ENCODE measurements around the gene OR56A1. TPM values are rescaled to one million over a fixed set of nuclear protein-coding genes. Genes with fewer than 3 reads are reported as not detected.

The OR56A1 gene, protein sequence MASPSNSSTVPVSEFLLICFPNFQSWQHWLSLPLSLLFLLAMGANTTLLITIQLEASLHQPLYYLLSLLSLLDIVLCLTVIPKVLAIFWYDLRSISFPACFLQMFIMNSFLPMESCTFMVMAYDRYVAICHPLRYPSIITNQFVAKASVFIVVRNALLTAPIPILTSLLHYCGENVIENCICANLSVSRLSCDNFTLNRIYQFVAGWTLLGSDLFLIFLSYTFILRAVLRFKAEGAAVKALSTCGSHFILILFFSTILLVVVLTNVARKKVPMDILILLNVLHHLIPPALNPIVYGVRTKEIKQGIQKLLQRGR
- total RNA-seq = not detected in 2 replicates

DNA sequence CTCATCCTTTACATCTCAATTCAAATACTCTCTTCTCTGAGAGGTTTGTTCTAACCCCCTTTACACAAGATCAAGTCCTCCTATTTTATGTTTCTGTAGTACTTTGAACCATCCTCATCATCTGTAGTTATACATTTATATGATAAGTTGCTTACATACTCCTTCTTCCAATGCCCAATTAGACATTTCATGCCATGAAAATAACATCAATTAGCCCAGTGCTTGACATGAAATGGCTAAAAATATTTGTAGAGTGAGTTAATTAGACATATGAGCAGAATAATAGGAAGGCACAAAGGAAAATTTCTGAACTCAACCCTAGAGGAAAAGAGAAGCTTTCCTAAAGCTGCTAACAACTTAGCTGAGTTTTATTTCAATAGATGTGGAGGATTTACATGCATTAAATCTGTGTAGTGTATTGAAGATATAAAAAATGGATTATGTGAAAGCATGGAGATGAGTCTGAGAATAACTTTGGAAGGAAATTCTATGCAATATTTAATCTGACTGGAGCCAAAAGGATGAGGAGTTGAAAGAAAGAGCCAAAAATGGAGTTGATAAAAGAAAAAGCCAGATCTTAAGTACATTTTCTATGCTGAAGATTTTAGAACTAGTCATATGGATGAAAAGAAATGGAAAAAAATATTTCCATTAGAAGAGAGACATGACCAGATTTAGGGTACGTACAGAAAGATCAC lies at the start of gene OR56A1:
OR56A1 (minus strand) TSS at position 51 of the 698 bp plus-strand sequence. CDS start 3,066 bp downstream, outside the sequence.

DNA sequence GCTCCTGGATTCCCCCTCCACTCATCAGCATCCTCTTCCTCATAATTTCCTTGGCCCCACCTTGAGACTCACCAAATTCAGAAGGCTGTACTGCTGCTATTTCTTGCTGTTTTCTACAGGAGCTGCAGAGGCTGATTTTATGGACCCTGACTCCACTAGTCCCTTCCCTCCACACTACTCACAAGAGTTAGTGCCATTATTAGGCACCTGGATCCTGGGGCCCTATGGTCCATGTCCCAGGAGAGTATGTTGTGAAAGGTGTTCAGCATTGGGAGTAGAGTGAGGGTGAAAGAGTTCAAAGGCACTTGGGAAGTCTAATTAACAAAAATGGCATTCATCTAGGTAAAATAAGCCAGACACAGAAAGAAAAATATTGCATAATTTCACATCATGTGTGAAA lies 23.7 kb downstream of the OR56A1 start, which contains the start of gene OR56A4:
OR56A4 (minus strand) TSS at position 101 of the 400 bp plus-strand sequence. CDS start 3,954 bp downstream, outside the sequence.

DNA sequence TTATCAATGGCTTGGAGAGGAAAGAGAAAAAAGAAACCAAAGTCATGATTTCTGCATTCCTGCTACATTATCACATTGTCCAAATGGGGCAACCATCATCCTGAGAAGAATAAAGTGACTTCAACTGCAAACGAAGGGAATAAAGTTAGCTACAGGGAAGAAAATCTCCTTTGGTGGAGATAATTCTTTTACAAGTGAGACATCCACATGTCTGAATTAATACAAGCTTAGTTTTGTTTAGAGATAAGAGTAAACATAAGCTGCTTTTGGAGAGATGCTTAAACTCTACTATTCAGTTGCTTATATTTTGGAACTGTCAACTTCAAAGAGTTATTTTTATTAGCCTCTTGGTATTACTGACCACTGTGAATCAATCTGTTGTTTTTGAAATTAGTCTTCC lies 43.7 kb downstream of the OR56A1 start, which contains the start of gene OR52L1:
OR52L1 (minus strand) TSS at position 101 of the 400 bp plus-strand sequence; CDS start at position 46, 55 bp downstream.

Small RNA genes within 50 kb of the gene (small RNA-seq; reads per million reads assigned to genes)
- not detected for gene RNA5SP329

Other genes starting within 250 kb of the OR56A1 start
- not detected in 2 replicates for gene OR52N5, start 247.4 kb downstream of the OR56A1 start, total RNA-seq
- gene OR52N1, start 239.5 kb downstream of the OR56A1 start, total RNA-seq = not detected in 2 replicates
- not detected in 2 replicates for gene OR52N2, start 221.8 kb downstream of the OR56A1 start, total RNA-seq
- not detected in 2 replicates for gene OR52E6, start 188.9 kb downstream of the OR56A1 start, total RNA-seq
- not detected in 2 replicates for gene OR52E8, start 173.1 kb downstream of the OR56A1 start, total RNA-seq
- gene OR52E4, start 150.1 kb downstream of the OR56A1 start, total RNA-seq = not detected in 2 replicates
- gene OR52E5, start 137.6 kb downstream of the OR56A1 start, total RNA-seq = not detected in 2 replicates
- gene OR56A3, start 88.5 kb downstream of the OR56A1 start, total RNA-seq = not detected in 2 replicates
- gene OR56A5, start 62.3 kb downstream of the OR56A1 start, total RNA-seq = not detected in 2 replicates
- gene OR52L1, start 43.8 kb downstream of the OR56A1 start, total RNA-seq = not detected in 2 replicates
- gene OR56A4, start 23.8 kb downstream of the OR56A1 start, total RNA-seq = not detected in 2 replicates
- not detected in 2 replicates for gene OR56B4, start 76.9 kb upstream of the OR56A1 start, total RNA-seq
- gene OR52B2, start 139.6 kb upstream of the OR56A1 start, total RNA-seq = under 0.01 TPM in 1 of 2 replicates, not detected in the other
- gene OR52W1, start 168.5 kb upstream of the OR56A1 start, total RNA-seq = not detected in 2 replicates
- not detected in 2 replicates for gene C11orf42, start 174.8 kb upstream of the OR56A1 start, total RNA-seq
- gene FHIP1B, start 203.9 kb upstream of the OR56A1 start, total RNA-seq = 13.2 and 19.2 TPM in 2 replicates
- gene CNGA4, start 208.3 kb upstream of the OR56A1 start, total RNA-seq = 0.37 TPM in 1 of 2 replicates, not detected in the other
- not detected in 2 replicates for gene CCKBR, start 229.1 kb upstream of the OR56A1 start, total RNA-seq

All from subcutaneous preadipocyte (primary cell).